Lower leg skin (tissue), 3 donors: ENCODE measurements around the gene XCL2.

Experiments
- CTCF ChIP-seq, 3 donors: fragments of 450-650 bp; IDR thresholded peaks; one replicate each; pipeline ENCODE4 v1.5.1; 2016; ENCODE audit warnings: antibody characterized with exemption in 3 of 3, mild to moderate bottlenecking in 3 of 3, moderate library complexity in 2 of 3
- POLR2A ChIP-seq, 2 donors: fragments of 450-650 bp; IDR thresholded peaks; one replicate each; pipeline ENCODE4 v1.6.1; 2016 to 2017; ENCODE audit warnings: antibody characterized with exemption in 2 of 2, mild to moderate bottlenecking in 1 of 2, moderate library complexity in 1 of 2

DNA sequence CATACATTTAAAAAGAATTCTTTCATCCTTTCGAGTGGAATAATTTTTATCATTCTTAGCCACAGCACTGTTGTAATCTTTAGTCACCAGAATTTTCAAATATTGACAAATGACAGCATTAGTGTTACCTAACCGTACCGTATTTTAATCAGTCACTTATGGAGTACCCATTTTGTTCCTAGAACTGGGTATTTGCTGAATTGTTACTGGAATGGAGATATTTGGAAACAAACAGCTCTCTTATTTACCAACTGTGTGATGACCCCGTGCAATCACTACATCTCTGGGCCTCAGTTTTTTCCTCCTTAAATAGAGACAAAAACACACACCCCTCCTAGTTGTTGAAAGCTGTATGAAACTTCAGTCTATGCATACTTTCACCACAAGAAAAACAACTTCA lies 7.9 kb upstream of the XCL2 start:
- TF ChIP-seq CTCF (IDR thresholded peaks at IDR 0.05) = no peak
- TF ChIP-seq POLR2A (IDR thresholded peaks at IDR 0.05) = no peak
